NCI-H345 (cell line): ENCODE measurements around the gene CDH23.

Experiments
- DNase-seq: peaks from one replicate; lab custom pipeline; 2025; lab: John Stamatoyannopoulos, UW

The CDH23 gene

GRCh38 chr10:71622154-71622526, 225.4 kb downstream of the CDH23 start:
- DNase-seq = no peak

GRCh38 chr10:71622616-71623015, 225.9 kb downstream of the CDH23 start:
- DNase-seq = no peak

- no peak for DNase-seq
These were observed 226.6 kb downstream of the CDH23 start for GRCh38 chr10:71623098-71623985.

- no peak for DNase-seq
These were observed 227.2 kb downstream of the CDH23 start for GRCh38 chr10:71623986-71624291.

- no peak for DNase-seq
These were observed 228.9 kb downstream of the CDH23 start for GRCh38 chr10:71625445-71626175.

GRCh38 chr10:71627230-71627939, 230.7 kb downstream of the CDH23 start:
- no peak for DNase-seq

- DNase-seq = no peak
These were observed 231.2 kb downstream of the CDH23 start for GRCh38 chr10:71627956-71628355.

- DNase-seq = no peak
These were observed 232.4 kb downstream of the CDH23 start for GRCh38 chr10:71629131-71629530.

- no peak for DNase-seq
These were observed 233.4 kb downstream of the CDH23 start for GRCh38 chr10:71630168-71630567.

- DNase-seq = no peak
These were observed 234.5 kb downstream of the CDH23 start for GRCh38 chr10:71631007-71631861.

GRCh38 chr10:71632200-71632820, 235.6 kb downstream of the CDH23 start:
- no peak for DNase-seq

- no peak for DNase-seq
These were observed 236.3 kb downstream of the CDH23 start for GRCh38 chr10:71632896-71633600.

GRCh38 chr10:71633920-71634319, 237.2 kb downstream of the CDH23 start:
- no peak for DNase-seq

- no peak for DNase-seq
These were observed 237.9 kb downstream of the CDH23 start for GRCh38 chr10:71634531-71635164.

- no peak for DNase-seq
These were observed 238.6 kb downstream of the CDH23 start for GRCh38 chr10:71635251-71635866.

GRCh38 chr10:71635867-71636266, 239.1 kb downstream of the CDH23 start:
- no peak for DNase-seq

GRCh38 chr10:71636588-71636987, 239.9 kb downstream of the CDH23 start:
- DNase-seq = no peak

- no peak for DNase-seq
These were observed 240.6 kb downstream of the CDH23 start for GRCh38 chr10:71637305-71637704.

- DNase-seq = no peak
These were observed 241.5 kb downstream of the CDH23 start for GRCh38 chr10:71638064-71638821.
